ENCODE results near the gene PDE6G.

DNA sequence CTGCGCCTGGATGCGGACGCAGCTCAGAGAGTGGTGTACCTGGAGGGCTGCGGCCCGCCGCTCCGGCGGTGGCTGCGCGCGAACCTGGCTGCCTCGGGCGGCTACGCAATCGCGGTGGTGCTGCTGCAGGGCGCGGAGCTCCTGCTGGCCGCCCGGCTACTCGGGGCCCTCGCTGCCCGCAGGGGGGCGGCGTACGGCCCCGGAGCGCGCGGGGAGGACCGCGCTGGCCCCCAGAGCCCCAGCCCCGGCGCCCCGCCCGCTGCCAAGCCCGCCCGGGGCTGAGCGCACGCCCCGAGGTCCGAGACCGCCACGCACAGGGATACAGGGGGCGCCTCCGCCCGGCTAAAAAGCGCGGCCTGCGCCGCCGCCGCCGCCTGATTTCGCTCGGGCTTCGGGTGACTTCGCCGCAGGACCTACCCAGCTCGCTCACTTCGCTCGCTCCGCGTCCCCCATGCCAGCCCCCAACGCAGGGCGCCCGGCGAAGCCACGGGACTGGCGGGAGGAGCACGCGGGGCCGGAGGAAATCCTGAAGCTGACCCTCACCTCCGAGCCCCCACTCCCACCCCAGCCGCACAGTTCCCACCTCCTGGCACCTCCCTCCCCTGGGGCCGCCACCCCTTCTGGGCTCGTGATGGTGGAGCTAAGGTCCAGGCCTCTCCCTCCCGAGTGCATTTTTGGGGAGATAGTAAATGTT lies 8.2 kb downstream of the PDE6G start:
- no peak for TF ChIP-seq POLR2A (IDR thresholded peaks at IDR 0.05)
- TF ChIP-seq, protein P1, sequence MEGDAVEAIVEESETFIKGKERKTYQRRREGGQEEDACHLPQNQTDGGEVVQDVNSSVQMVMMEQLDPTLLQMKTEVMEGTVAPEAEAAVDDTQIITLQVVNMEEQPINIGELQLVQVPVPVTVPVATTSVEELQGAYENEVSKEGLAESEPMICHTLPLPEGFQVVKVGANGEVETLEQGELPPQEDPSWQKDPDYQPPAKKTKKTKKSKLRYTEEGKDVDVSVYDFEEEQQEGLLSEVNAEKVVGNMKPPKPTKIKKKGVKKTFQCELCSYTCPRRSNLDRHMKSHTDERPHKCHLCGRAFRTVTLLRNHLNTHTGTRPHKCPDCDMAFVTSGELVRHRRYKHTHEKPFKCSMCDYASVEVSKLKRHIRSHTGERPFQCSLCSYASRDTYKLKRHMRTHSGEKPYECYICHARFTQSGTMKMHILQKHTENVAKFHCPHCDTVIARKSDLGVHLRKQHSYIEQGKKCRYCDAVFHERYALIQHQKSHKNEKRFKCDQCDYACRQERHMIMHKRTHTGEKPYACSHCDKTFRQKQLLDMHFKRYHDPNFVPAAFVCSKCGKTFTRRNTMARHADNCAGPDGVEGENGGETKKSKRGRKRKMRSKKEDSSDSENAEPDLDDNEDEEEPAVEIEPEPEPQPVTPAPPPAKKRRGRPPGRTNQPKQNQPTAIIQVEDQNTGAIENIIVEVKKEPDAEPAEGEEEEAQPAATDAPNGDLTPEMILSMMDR (IDR thresholded peaks at IDR 0.05): no peak

Measured in lower leg skin (tissue), 3 donors.